ENCODE data around the gene GRK1.

Gene GRK1

DNA sequence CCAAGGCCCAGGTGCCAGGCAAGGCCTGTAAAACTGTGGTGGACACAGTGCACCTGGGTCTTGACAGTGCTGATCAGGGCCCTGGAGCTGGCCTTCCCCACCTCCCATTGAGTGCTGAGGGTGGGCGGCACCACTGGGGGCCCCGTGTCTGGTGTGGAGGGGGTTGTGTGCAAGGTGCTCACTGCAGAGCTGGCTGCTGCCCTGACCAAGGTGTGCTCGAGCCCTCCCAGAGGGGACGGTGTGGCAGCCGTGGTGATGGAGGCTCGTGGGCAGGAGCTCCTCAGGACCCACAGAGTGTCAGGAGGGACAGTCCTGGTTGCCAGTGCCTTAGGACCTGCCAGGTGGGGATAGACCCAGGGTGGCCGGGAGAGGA, 32.0 kb upstream of the GRK1 start (continued):
- no peak for TF ChIP-seq TRIM28 (IDR thresholded peaks at IDR 0.05; ENCODE audit: borderline replicate concordance, low read length)

DNA sequence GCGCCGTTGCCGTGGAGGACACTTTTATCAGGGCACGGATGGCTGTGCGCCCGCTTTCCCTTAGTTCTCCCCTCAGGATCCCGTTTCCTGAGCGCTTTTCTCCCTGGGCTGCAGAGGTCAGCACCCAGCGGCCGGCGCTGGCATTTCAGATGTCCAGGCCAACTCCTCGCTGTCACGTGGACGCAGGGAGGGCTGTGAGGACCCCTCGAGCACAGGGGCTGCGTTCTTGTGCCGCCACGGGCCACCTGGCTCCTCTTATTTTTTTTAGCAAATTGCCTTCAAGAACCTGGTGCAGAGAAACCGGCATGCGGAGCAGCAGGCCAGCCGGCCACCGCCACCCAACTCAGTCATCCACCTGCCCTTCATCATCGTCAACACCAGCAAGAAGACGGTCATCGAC, 31.3 kb upstream of the GRK1 start:
- ChIA-PET CTCF (no interaction called here), POLR2A (no interaction called here)
- Histone ChIP-seq H3K4me1 (ENCODE audit: control insufficient read depth, insufficient read depth, low read length) (no peaks in the 10 kb centered on the region), H3K4me3 (ENCODE audit: low read depth, low read length) (no peak overlapping the region), H3K9me3 (ENCODE audit: control insufficient read depth, insufficient read depth, low read depth, low read length) (no peaks in the 10 kb centered on the region), H3K36me3 (ENCODE audit: control insufficient read depth in 2 of 2, insufficient read depth in 1 of 2, low read length in 2 of 2) (peaks cover 0 to 99% of the 10 kb centered on the region in 2 experiments; a peak in 2 of 3 replicates), H3K27ac (ENCODE audit: extremely low read depth, low read depth, low read length) (no peak overlapping the region)
- TF ChIP-seq ZNF169 (tag by site-specific recombination; IDR thresholded peaks at IDR 0.05) (no peak), SP3 (tag by site-specific recombination; IDR thresholded peaks at IDR 0.05) (no peak), ZNF174 (tag by site-specific recombination; IDR thresholded peaks at IDR 0.05) (no peak), ZNF423 (tag by site-specific recombination; IDR thresholded peaks at IDR 0.05) (no peak)

DNA sequence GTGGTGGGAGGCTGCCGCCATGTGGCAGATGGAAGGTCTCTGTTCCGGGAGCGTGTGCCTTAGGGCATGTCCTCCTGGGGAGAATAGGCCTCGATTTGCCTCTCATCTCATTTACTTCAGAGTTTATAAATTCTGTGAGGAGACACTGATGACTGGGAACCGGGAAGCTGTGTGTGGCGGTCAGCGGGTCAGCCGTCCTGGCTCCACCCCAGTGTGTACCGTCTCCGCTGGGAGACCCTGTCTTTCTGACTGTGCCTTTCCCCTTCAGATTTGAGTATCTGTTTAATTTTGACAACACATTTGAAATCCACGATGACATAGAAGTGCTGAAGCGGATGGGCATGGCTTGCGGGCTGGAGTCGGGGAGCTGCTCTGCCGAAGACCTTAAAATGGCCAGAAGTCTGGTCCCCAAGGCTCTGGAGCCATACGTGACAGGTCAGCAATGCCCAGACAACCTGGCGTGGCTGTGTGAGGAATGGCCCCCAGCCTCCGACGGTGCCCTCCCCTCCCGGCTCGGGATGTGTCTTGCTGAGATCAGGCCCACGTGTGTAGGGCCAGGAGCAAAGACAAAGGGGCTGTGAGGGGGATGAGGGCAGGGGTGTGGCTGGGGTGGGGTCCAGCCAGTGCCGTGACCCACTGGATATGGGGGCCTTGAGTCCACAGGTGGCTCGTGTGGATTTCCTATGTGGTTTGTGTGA, 30.6 kb upstream of the GRK1 start:
- H3K4me3 ChIP-seq (ENCODE audit: low read depth, low read length), result no peak overlapping the region
- H3K27ac ChIP-seq (ENCODE audit: extremely low read depth, low read depth, low read length), result no peak overlapping the region
- peaks cover 0 to 95% of the 10 kb centered on the region in 2 experiments; a peak in 2 of 3 replicates for H3K36me3 ChIP-seq (ENCODE audit: control insufficient read depth in 2 of 2, insufficient read depth in 1 of 2, low read length in 2 of 2)
- no peaks in the 10 kb centered on the region for H3K9me3 ChIP-seq (ENCODE audit: control insufficient read depth, insufficient read depth, low read depth, low read length)
- no peak for TF ChIP-seq ZNF174 (tag by site-specific recombination; IDR thresholded peaks at IDR 0.05)
- ChIA-PET CTCF (no interaction called here), POLR2A (no interaction called here)
- no peaks in the 10 kb centered on the region for H3K4me1 ChIP-seq (ENCODE audit: control insufficient read depth, insufficient read depth, low read length)

DNA sequence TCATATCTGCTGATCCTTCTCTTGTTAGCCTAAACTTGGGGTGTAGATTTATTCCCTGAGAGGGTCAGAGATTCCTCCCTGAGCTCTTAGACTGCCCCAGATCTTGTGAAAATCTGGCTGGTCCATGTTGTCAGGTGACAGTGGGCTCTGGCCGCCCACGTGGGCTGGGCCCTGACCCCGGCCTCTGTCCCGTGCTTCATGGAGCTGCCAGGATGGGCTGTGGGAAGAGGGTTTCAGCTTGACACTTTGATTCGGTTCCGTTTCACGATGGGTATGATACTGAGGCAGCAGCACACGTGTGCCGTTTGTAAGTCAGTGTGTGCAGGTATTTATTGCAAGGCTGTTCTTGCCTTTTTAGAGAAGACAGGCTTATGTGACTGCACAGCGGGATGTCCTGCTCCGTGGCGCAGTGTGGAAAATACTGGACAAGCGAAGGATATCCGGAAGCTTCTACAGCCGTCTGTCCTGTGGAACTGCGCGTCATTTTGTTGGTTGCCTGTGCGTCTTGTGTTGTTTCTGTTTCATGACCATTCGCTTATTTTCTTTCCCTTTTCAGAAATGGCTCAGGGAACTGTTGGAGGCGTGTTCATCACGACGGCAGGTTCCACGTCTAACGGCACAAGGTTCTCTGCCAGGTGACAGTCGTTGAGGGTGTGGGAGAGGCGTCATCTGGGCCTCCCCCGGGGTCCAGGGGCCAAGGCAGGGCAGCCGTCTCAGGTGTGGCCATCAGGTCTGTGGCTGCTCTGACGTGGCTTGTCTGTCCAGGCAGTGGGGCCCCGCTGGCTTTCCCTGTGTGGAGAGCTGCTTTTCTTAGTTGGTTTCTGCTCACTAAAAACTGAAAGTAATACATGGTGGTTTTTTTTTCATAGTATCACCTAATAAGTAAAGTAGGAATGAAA, 29.5 kb upstream of the GRK1 start:
- CTCF ChIA-PET, result no interaction called here
- H3K27ac ChIP-seq (ENCODE audit: extremely low read depth, low read depth, low read length), result no peak overlapping the region
- H3K9me3 ChIP-seq (ENCODE audit: control insufficient read depth, insufficient read depth, low read depth, low read length), result no peaks in the 10 kb centered on the region

More for the DNA sequence above, 29.5 kb upstream of the GRK1 start:
- Histone ChIP-seq H3K4me1 (ENCODE audit: control insufficient read depth, insufficient read depth, low read length) (no peaks in the 10 kb centered on the region), H3K36me3 (ENCODE audit: control insufficient read depth in 2 of 2, insufficient read depth in 1 of 2, low read length in 2 of 2) (peaks cover 0 to 95% of the 10 kb centered on the region in 2 experiments; a peak in 2 of 3 replicates), H3K4me3 (ENCODE audit: low read depth, low read length) (no peak overlapping the region)
- TF ChIP-seq ZNF292 (tag by site-specific recombination; IDR thresholded peaks at IDR 0.05; ENCODE audit: borderline replicate concordance, low read depth), result no peak
- TF ChIP-seq KLF9 (tag by site-specific recombination; IDR thresholded peaks at IDR 0.05; ENCODE audit: low read depth), result no peak
- no peak for TF ChIP-seq ZNF302 (tag by site-specific recombination; IDR thresholded peaks at IDR 0.05; ENCODE audit: low read depth)
- no peak for TF ChIP-seq ZNF704 (tag by site-specific recombination; IDR thresholded peaks at IDR 0.05)
- no peak for TF ChIP-seq ZNF664 (tag by site-specific recombination; IDR thresholded peaks at IDR 0.05)
- TF ChIP-seq ZBTB21 (tag by site-specific recombination; IDR thresholded peaks at IDR 0.05), result no peak
- no peak for TF ChIP-seq REST (tag by site-specific recombination; IDR thresholded peaks at IDR 0.05)
- TF ChIP-seq, protein P1, sequence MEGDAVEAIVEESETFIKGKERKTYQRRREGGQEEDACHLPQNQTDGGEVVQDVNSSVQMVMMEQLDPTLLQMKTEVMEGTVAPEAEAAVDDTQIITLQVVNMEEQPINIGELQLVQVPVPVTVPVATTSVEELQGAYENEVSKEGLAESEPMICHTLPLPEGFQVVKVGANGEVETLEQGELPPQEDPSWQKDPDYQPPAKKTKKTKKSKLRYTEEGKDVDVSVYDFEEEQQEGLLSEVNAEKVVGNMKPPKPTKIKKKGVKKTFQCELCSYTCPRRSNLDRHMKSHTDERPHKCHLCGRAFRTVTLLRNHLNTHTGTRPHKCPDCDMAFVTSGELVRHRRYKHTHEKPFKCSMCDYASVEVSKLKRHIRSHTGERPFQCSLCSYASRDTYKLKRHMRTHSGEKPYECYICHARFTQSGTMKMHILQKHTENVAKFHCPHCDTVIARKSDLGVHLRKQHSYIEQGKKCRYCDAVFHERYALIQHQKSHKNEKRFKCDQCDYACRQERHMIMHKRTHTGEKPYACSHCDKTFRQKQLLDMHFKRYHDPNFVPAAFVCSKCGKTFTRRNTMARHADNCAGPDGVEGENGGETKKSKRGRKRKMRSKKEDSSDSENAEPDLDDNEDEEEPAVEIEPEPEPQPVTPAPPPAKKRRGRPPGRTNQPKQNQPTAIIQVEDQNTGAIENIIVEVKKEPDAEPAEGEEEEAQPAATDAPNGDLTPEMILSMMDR (tag by site-specific recombination; IDR thresholded peaks at IDR 0.05), result no peak
- TF ChIP-seq ZNF530 (tag by site-specific recombination; IDR thresholded peaks at IDR 0.05; ENCODE audit: low read depth), result no peak
- TF ChIP-seq SALL2 (tag by site-specific recombination; IDR thresholded peaks at IDR 0.05; ENCODE audit: borderline replicate concordance), result no peak
- no peak for TF ChIP-seq WT1 (tag by site-specific recombination; IDR thresholded peaks at IDR 0.05)
- no peak for TF ChIP-seq ZNF184 (tag by site-specific recombination; IDR thresholded peaks at IDR 0.05)
- POLR2A ChIA-PET, result no interaction called here

Measured in HEK293 (cell line).